DOHH2 (cell line): ENCODE data around the gene ATRN.

Source experiments
- H3F3A ChIP-seq: fragments of 200-600 bp; sonication (generic), shearing (Covaris generic); 2 replicates; pipeline ENCODE4 v1.6.0; 2016; ENCODE audit warnings: antibody characterized with exemption, mild to moderate bottlenecking; ENCODE audit not compliant: control insufficient read depth, insufficient read depth
- H3K27ac ChIP-seq: fragments of 200-600 bp; sonication (generic); 2 replicates; pipeline ENCODE4 v1.5.1; 2014; ENCODE audit warnings: low read depth, mild to moderate bottlenecking, low read length, moderate library complexity
- H3K27me3 ChIP-seq: fragments of 200-600 bp; sonication (generic); 2 replicates; pipeline ENCODE4 v1.6.1; 2014; ENCODE audit warnings: mild to moderate bottlenecking, low read length, mixed read lengths; ENCODE audit not compliant: control insufficient read depth
- H3K36me3 ChIP-seq: fragments of 200-600 bp; sonication (generic); 2 replicates; pipeline ENCODE4 v1.6.1; 2014; ENCODE audit warnings: mild to moderate bottlenecking, low read length, moderate library complexity, mixed read lengths; ENCODE audit not compliant: control insufficient read depth
- H3K4me1 ChIP-seq: fragments of 200-600 bp; sonication (generic); 2 replicates; pipeline ENCODE4 v1.6.1; 2014; ENCODE audit warnings: mild to moderate bottlenecking, low read length, mixed read lengths; ENCODE audit not compliant: control insufficient read depth
- H3K4me2 ChIP-seq: fragments of 200-600 bp; sonication (generic); 2 replicates; pipeline ENCODE4 v1.6.0; 2014; ENCODE audit warnings: mild to moderate bottlenecking, low read length, moderate library complexity
- H3K4me3 ChIP-seq: fragments of 200-600 bp; sonication (generic); 2 replicates; pipeline ENCODE4 v1.5.1; 2014; ENCODE audit warnings: mild to moderate bottlenecking, low read length, mixed read lengths
- H3K79me2 ChIP-seq: fragments of 200-600 bp; sonication (generic); 2 replicates; pipeline ENCODE4 v1.6.1; 2014; ENCODE audit warnings: mild to moderate bottlenecking, low read length, mixed read lengths; ENCODE audit not compliant: control insufficient read depth
- H3K9me2 ChIP-seq: fragments of 200-600 bp; sonication (generic); replicated peaks from 2 replicates; pipeline ENCODE4 v1.6.1; 2014; ENCODE audit warnings: mild to moderate bottlenecking, low read length, mixed read lengths; ENCODE audit not compliant: control insufficient read depth
- H3K9me3 ChIP-seq: fragments of 200-600 bp; sonication (generic); 2 replicates; pipeline ENCODE4 v1.6.1; 2014; ENCODE audit warnings: antibody characterized with exemption, low read length, mixed read lengths; ENCODE audit not compliant: control insufficient read depth, insufficient read depth
- H4K20me1 ChIP-seq: fragments of 200-600 bp; sonication (generic); 2 replicates; pipeline ENCODE4 v1.6.0; 2014; ENCODE audit warnings: low read depth, mild to moderate bottlenecking, antibody characterized with exemption, low read length, moderate library complexity; ENCODE audit not compliant: control insufficient read depth, insufficient read depth
- EZH2phosphoT487 ChIP-seq: fragments of 200-600 bp; sonication (generic); IDR thresholded peaks from 2 replicates; pipeline ENCODE4 v1.6.1; 2017; ENCODE audit warnings: borderline replicate concordance, mild to moderate bottlenecking, antibody characterized with exemption, low read length, moderate library complexity, mixed read lengths
- TF ChIP-seq, protein P1 (sequence below): fragments of 200-600 bp; sonication (generic); IDR thresholded peaks from one replicate; pipeline ENCODE4 v1.5.1; 2014; ENCODE audit warnings: antibody characterized with exemption, mild to moderate bottlenecking, low read depth, low read length; ENCODE audit not compliant: poor library complexity, severe bottlenecking

Gene ATRN

DNA sequence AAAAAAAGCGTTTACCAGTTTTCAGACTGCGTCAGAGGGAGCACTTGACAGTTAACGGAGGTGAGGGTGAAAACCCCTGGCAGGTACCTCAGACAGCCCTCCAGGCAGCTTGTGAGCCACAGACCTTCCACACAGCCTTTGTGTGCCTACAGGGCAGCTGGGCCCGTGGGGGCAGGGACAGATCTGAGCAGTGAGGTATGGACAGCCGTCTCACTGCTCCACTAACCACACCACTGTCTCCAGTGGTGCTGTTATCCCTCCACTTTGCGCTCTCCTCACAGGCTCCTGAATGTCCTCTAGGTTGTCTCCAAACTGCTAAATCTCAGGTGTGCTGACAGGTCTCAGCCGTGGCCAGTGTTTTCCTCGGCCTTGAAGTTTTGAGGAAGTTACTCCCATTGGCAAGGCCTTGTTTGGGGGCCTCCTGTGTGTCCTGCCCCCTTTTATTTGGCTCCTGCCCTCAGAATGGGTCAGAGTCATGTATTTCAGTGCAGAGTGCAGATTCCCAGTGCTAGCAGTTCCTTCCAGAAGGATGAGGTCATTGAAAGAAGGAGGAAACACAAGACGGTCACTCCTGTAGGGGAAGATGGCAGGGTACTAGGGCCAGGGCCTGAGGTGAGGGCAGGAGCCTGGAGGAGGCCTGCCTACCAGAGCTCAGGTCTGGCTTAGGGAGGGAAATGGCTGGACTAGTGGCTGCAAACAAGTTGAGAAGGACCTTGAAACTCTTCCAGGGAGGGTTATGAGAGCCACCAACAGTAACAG, 180.6 kb downstream of the ATRN start:
- Histone ChIP-seq H3F3A (no peaks in the 10 kb centered on the region), H3K9me3 (no peaks in the 10 kb centered on the region), H4K20me1 (no peaks in the 10 kb centered on the region), H3K9me2 (no peaks in the 10 kb centered on the region), H3K4me1 (no peaks in the 10 kb centered on the region), H3K36me3 (no peaks in the 10 kb centered on the region), H3K27ac (no peak overlapping the region), H3K27me3 (no peaks in the 10 kb centered on the region), H3K4me3 (no peak overlapping the region), H3K4me2 (no peak overlapping the region), H3K79me2 (no peaks in the 10 kb centered on the region)
- TF ChIP-seq, protein P1, sequence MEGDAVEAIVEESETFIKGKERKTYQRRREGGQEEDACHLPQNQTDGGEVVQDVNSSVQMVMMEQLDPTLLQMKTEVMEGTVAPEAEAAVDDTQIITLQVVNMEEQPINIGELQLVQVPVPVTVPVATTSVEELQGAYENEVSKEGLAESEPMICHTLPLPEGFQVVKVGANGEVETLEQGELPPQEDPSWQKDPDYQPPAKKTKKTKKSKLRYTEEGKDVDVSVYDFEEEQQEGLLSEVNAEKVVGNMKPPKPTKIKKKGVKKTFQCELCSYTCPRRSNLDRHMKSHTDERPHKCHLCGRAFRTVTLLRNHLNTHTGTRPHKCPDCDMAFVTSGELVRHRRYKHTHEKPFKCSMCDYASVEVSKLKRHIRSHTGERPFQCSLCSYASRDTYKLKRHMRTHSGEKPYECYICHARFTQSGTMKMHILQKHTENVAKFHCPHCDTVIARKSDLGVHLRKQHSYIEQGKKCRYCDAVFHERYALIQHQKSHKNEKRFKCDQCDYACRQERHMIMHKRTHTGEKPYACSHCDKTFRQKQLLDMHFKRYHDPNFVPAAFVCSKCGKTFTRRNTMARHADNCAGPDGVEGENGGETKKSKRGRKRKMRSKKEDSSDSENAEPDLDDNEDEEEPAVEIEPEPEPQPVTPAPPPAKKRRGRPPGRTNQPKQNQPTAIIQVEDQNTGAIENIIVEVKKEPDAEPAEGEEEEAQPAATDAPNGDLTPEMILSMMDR = no peak
- no peak for TF ChIP-seq EZH2phosphoT487

- H3K4me3 ChIP-seq = no peak overlapping the region
- no peaks in the 10 kb centered on the region for H3K4me1 ChIP-seq
- no peaks in the 10 kb centered on the region for H3F3A ChIP-seq
- H4K20me1 ChIP-seq = no peaks in the 10 kb centered on the region
- H3K27me3 ChIP-seq = no peaks in the 10 kb centered on the region
- no peaks in the 10 kb centered on the region for H3K9me2 ChIP-seq
- H3K4me2 ChIP-seq = no peak overlapping the region
- H3K9me3 ChIP-seq = no peaks in the 10 kb centered on the region
- no peaks in the 10 kb centered on the region for H3K36me3 ChIP-seq
- TF ChIP-seq EZH2phosphoT487 = no peak
- TF ChIP-seq, protein P1 = no peak
- no peaks in the 10 kb centered on the region for H3K79me2 ChIP-seq
- H3K27ac ChIP-seq = no peak overlapping the region
These were observed 181.4 kb downstream of the ATRN start for GRCh38 chr20:3652221-3652620.

DNA sequence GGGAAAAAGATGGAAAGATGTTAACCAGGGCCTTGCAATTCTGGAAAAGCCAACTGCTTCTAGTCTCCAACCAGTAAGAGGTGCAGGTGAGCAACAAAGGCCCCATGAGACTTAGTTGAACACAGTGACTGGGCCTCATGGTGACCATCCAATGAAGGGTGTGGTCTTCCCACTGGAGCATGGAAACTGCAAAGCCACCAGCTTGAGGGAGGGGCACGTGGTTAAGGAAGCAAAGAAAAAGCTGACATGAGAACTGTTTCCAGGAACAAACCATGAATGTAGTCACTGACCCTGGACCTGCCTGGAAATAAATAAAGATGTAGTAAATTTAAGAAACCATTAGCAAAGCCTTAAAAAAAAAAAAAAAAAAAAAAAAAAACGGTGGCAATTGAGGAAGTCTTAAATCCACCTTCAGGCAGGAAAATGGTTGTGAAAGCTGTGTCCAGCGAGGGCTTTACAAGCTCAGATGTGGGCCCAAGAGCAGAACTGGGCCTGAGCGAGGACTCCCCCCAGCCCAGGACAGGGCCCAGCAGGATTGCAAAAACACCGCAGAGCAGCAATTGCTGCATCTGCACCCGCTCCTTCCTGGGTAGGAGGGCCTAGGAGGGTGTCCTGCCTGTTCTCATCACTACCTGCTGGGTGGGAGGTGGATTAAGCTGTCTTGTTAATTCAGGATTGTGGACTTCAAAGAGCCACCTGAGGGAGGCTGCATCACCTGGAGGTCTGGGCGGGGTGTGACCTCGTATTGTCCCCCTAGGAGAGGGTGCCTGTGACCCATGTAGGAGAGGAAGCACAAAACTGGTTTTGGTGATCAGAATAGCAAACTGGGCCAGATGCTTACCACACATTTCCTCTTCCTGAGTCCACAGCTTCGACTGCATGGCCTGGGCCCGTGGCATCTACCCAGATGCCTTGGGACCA, 182.1 kb downstream of the ATRN start:
- H3K27me3 ChIP-seq = 0 out of 2 replicates have a peak, but pooled peaks cover 2% of the 10 kb centered on the region
- H3K27ac ChIP-seq = no peak overlapping the region
- no peak overlapping the region for H3K4me2 ChIP-seq
- H3K79me2 ChIP-seq = no peaks in the 10 kb centered on the region
- no peaks in the 10 kb centered on the region for H3K36me3 ChIP-seq
- H4K20me1 ChIP-seq = no peaks in the 10 kb centered on the region
- H3K9me3 ChIP-seq = no peaks in the 10 kb centered on the region
- H3K4me1 ChIP-seq = no peaks in the 10 kb centered on the region
- no peak for TF ChIP-seq EZH2phosphoT487
- TF ChIP-seq, protein P1 = no peak
- H3K4me3 ChIP-seq = no peak overlapping the region
- no peaks in the 10 kb centered on the region for H3F3A ChIP-seq
- H3K9me2 ChIP-seq = no peaks in the 10 kb centered on the region
